GM10266 (cell line): Measurements from ENCODE around the gene CXCR5.

Source experiments
- DNase-seq: peaks from one replicate; pipeline ENCODE4 v3.0.0; 2012; ENCODE audit errors: extremely low spot score
- TF ChIP-seq, protein P1 (sequence below): IDR thresholded peaks from 2 replicates; pipeline ENCODE4 v1.5.1; 2012; ENCODE audit warnings: mild to moderate bottlenecking, low read depth; ENCODE audit not compliant: control insufficient read depth, insufficient read depth; ENCODE audit errors: missing control alignments

The CXCR5 gene

DNA sequence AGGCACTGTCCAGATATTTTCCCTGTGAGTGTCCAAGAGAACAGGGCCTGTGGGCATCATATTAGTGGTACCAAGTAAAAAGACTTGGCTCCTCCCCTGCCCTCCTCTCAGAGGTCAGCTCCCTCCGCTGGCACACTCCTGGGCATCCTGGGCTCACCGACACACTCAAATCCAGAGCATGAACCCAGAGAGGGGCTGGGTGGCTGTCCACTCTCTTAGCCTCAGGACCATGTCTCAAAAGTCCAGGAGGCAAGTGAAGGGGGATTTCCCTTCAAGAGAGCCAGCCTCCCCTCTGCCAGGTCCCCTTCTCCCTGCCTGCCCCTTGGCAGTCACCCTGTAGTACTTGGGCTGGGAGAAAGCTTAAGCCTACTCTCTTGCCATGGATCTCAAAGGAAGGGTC lies 31.7 kb downstream of the CXCR5 start:
- TF ChIP-seq, protein P1, sequence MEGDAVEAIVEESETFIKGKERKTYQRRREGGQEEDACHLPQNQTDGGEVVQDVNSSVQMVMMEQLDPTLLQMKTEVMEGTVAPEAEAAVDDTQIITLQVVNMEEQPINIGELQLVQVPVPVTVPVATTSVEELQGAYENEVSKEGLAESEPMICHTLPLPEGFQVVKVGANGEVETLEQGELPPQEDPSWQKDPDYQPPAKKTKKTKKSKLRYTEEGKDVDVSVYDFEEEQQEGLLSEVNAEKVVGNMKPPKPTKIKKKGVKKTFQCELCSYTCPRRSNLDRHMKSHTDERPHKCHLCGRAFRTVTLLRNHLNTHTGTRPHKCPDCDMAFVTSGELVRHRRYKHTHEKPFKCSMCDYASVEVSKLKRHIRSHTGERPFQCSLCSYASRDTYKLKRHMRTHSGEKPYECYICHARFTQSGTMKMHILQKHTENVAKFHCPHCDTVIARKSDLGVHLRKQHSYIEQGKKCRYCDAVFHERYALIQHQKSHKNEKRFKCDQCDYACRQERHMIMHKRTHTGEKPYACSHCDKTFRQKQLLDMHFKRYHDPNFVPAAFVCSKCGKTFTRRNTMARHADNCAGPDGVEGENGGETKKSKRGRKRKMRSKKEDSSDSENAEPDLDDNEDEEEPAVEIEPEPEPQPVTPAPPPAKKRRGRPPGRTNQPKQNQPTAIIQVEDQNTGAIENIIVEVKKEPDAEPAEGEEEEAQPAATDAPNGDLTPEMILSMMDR: no peak
- no peak for DNase-seq

DNA sequence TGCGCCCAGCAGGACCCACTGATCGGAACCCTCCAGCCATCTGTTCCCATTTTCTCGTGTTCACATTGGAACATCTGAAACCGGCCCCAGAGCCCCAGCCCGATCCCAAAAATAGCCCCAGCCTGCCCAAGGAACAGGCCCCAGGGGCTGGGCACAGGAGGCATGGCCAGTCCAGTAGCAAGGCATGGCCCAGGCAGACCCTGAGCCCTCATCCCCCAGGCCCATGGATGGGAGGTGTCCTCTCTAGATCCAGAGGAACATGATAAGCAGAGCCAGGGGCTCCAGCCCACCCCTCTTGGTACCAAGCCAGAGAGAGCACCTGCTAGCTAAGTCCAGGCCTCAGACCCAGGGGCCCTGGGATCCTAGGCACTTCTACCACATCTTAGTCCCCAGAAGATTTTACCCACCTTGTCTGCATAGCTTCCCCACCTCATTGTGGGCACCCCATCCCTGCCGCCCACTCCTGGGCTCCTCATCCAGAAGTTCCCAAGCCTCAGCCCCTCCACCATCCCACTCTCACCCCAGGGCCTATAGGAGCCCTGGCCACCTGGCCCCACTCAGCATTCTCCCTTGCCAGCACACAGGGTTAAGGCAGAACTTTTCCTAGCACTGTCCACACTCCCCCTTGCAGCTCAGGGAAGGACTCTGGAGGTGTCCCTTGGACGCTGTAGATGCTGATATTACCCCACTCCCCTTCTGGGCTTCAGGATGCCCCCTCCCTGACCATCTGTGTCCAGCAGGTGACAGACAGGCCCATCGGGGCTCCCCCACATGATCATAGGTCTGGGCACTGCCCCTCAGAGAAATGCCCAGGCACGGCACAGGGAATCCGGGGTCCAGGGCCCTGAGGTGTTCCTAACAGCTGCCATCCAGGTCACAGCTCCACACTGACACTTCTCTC lies 32.5 kb downstream of the CXCR5 start:
- TF ChIP-seq, protein P1: no peak
- DNase-seq: no peak

DNA sequence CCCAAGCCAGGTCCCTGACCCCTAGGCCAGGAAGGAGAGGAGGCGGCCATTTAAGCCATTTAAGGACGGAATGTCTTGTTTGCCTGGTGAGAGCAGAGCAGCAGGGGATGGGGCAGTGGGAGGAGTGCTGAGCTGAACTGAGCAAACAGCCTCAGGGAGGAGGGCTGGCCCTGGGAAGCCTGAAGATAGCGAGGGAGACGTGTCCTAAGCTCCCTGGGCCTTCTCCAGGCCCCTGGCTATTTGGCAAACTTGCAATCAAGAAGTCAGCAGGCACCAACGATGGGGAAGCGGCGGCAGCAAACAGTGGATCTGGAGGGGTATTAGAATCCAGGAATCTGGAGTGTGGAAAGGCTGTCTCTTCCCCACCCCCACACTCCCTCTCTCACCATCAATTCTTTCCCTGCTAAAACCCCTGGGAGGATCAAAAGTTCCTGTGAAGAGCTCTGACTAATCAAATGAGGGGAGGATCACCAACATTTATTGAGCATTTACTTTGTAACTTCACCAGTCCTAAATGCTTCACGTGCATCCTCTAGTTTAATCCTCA lies 33.2 kb downstream of the CXCR5 start:
- TF ChIP-seq, protein P1: no peak
- no peak for DNase-seq

DNA sequence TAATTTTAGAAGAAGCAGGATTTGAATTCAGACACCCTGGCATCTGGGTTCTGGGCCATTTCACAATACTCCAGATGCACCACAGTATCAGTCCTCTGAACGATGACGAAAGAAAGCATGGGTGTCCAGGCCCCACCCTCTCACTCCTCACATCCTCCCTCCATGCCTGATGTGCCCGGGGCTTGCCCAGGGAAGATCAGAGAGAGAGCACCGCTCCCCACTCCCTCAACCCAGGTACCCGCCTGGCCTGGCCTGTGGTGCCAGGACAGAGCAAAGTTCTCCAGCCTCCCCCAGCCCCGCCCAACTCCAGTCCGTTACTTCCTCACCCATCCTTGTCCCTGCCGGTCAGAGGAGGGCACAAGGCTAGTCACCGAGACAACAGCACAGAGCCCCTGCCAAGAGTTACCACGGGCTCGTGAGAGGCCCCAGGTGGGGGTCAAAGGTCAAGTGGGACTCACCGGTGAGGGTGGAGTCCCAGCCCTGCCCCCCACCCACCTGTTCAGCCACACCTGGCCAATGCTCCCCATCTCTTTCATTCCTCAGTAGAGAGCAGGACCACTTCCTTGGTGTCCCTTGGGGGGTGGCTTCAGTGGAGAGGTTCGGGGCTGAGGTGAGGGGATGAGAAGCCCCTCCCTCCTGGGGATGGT lies 33.9 kb downstream of the CXCR5 start:
- TF ChIP-seq, protein P1: no peak
- DNase-seq: no peak

DNA sequence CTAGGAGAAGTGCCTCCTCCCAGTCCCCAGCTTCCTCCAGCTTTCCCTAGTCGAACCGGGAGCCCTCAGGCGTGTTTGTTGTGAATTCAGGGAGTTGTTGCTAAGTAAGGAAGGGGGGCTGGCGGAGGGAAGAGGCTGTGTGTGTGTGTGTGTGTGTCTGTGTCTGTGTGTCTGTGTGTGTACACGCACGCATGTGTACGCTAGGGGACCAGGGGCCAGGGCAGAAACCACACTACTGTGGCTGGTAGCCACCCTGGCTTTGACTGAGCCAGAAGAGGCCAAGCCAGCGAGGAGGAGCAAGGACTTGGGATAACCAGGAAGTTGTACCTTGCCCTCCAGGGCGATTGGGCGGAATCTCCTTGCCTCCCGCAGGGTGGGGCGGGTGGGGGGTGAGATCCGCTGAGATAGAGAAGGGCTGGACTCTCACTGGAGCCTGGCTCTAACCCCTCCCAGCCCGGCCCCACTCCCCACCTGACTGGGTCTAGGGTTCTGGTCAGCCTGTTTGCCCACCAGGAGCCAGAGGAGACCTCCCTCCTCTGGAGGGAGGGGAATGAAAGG lies 34.5 kb downstream of the CXCR5 start:
- DNase-seq: no peak
- TF ChIP-seq, protein P1: no peak

DNA sequence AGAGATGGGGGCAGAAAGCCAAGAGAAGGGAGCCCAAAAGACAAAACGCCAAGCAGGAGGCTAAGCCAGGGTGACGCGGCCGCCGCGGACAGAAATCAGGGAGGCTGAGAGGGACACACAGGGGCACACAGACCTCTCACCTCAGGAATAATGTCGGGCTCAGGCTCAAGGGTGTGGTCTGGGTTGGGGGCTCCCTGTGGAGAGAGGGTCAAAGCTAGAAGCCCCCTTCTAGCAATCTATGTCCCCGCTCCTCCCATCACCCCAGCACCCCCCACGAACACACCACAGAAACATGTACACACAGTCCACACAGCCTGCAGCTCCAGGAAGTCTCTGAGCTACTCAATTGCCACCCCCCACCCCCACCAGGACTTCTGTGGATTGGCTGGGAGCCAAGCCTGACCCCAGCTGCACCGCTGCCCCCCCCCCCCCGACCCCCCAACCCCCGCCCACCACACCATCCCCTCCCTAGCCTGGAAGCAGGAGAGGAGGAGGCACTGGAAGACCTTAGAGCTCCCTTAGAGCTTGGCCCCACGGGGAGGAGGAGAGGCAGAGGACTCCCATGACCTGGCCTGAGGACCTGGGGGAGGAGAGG lies 35.1 kb downstream of the CXCR5 start:
- TF ChIP-seq, protein P1: no peak
- no peak for DNase-seq
